GM18505 (cell line): Measurements from ENCODE around the gene MN1.

Experiments used
- ATAC-seq: cut with Tn5 transposase; IDR thresholded peaks from one replicate; pipeline ENCODE4 v1.9.1; 2021; ENCODE audit not compliant: unreplicated experiment
- POLR2A ChIP-seq: IDR thresholded peaks from 4 replicates; pipeline ENCODE4 v1.6.1; 2011; ENCODE audit warnings: borderline replicate concordance; ENCODE audit not compliant: insufficient read depth, insufficient read length; ENCODE audit errors: extremely low read depth

The MN1 gene

GRCh38 chr22:27801616-27802345, at the start of gene MN1:
MN1 (minus strand) TSS chr22:27801756; CDS start chr22:27800543, 1,213 bp downstream.
- ATAC-seq, result no peak
- TF ChIP-seq POLR2A, result no peak

GRCh38 chr22:27850000-27850521, 48.5 kb upstream of the MN1 start:
- TF ChIP-seq POLR2A, result no peak
- no peak for ATAC-seq

- ATAC-seq, result no peak
- no peak for TF ChIP-seq POLR2A
Measured at GRCh38 chr22:27848005-27848404, 46.4 kb upstream of the MN1 start.

GRCh38 chr22:27846910-27847309, 45.4 kb upstream of the MN1 start:
- ATAC-seq, result no peak

GRCh38 chr22:27846248-27846757, 44.7 kb upstream of the MN1 start:
- ATAC-seq, result no peak
- no peak for TF ChIP-seq POLR2A

More at GRCh38 chr22:27846910-27847309, 45.4 kb upstream of the MN1 start:
- TF ChIP-seq POLR2A, result no peak

GRCh38 chr22:27845644-27846043, 44.1 kb upstream of the MN1 start:
- no peak for ATAC-seq
- no peak for TF ChIP-seq POLR2A

- TF ChIP-seq POLR2A, result no peak
- ATAC-seq, result no peak
Measured at GRCh38 chr22:27844656-27845591, 43.4 kb upstream of the MN1 start.

- TF ChIP-seq POLR2A, result no peak
- ATAC-seq, result no peak
Measured at GRCh38 chr22:27844256-27844655, 42.7 kb upstream of the MN1 start.

- ATAC-seq, result no peak
- no peak for TF ChIP-seq POLR2A
Measured at GRCh38 chr22:27843441-27843840, 41.9 kb upstream of the MN1 start.

GRCh38 chr22:27842669-27843431, 41.3 kb upstream of the MN1 start:
- no peak for ATAC-seq
- TF ChIP-seq POLR2A, result no peak

- no peak for TF ChIP-seq POLR2A
- ATAC-seq, result no peak
Measured at GRCh38 chr22:27842201-27842600, 40.6 kb upstream of the MN1 start.

GRCh38 chr22:27840436-27840835, 38.9 kb upstream of the MN1 start:
- ATAC-seq, result no peak
- TF ChIP-seq POLR2A, result no peak

- no peak for TF ChIP-seq POLR2A
- ATAC-seq, result no peak
Measured at GRCh38 chr22:27839057-27839660, 37.6 kb upstream of the MN1 start.

GRCh38 chr22:27836181-27836580, 34.6 kb upstream of the MN1 start:
- ATAC-seq, result no peak
- no peak for TF ChIP-seq POLR2A
